GM23338 (cell line): Measurements from ENCODE around the gene COL18A1. TPM values are rescaled to one million over a fixed set of nuclear protein-coding genes. Genes with fewer than 3 reads are reported as not detected.

ENCODE experiments used
- ATAC-seq: fragments of 200-7000 bp; cut with Tn5 transposase; 3 replicates; pipeline ENCODE4 v1.9.1; 2020
- DNase-seq: peaks from one replicate; pipeline ENCODE4 v3.0.0-alpha.2; 2015; ENCODE audit warnings: low spot score
- H2AFZ ChIP-seq: fragments of 200-600 bp; sonication (generic); 2 replicates; pipeline ENCODE4 v1.8.0; 2016; ENCODE audit warnings: antibody characterized with exemption, mild to moderate bottlenecking, moderate library complexity
- H3F3A ChIP-seq: fragments of 200-600 bp; sonication (generic); replicated peaks from 2 replicates; pipeline ENCODE4 v1.8.0; 2017; ENCODE audit warnings: antibody characterized with exemption, mixed run types, low read depth
- H3K27ac ChIP-seq: fragments of 200-600 bp; sonication (generic); 2 replicates; pipeline ENCODE4 v1.6.1; 2016; ENCODE audit warnings: low read depth
- H3K27me3 ChIP-seq: fragments of 200-600 bp; sonication (generic); 2 replicates; pipeline ENCODE4 v1.8.0; 2016; ENCODE audit warnings: mild to moderate bottlenecking, mixed run types, moderate library complexity; ENCODE audit not compliant: insufficient read depth
- H3K36me3 ChIP-seq: fragments of 200-600 bp; sonication (generic); 2 replicates; pipeline ENCODE4 v1.8.0; 2016; ENCODE audit warnings: mild to moderate bottlenecking; ENCODE audit not compliant: insufficient read depth
- H3K4me1 ChIP-seq: fragments of 200-600 bp; sonication (generic); 2 replicates; pipeline ENCODE4 v1.8.0; 2016; ENCODE audit warnings: mild to moderate bottlenecking, moderate library complexity; ENCODE audit not compliant: insufficient read depth
- H3K4me2 ChIP-seq: fragments of 200-600 bp; sonication (generic); 2 replicates; pipeline ENCODE4 v1.7.1; 2017; ENCODE audit warnings: mixed run types
- H3K4me3 ChIP-seq: fragments of 200-600 bp; sonication (generic); 2 replicates; pipeline ENCODE4 v1.6.1; 2016; ENCODE audit warnings: mixed run types
- H3K79me2 ChIP-seq: fragments of 200-600 bp; sonication (generic); replicated peaks from 2 replicates; pipeline ENCODE4 v1.8.0; 2017; ENCODE audit warnings: mild to moderate bottlenecking; ENCODE audit not compliant: insufficient read depth
- H3K9me2 ChIP-seq: fragments of 200-600 bp; sonication (generic); 2 replicates; pipeline ENCODE4 v1.8.0; 2017; ENCODE audit not compliant: insufficient read depth
- H4K20me1 ChIP-seq: fragments of 200-600 bp; sonication (generic); replicated peaks from 2 replicates; pipeline ENCODE4 v1.8.0; 2017; ENCODE audit warnings: mild to moderate bottlenecking; ENCODE audit not compliant: insufficient read depth
- H3K27ac Mint-ChIP-seq: 2 replicates; pipeline ENCODE4 v1.8.0; 2020; ENCODE audit warnings: inconsistent platforms, mild to moderate bottlenecking, moderate library complexity, mixed read lengths
- H3K27me3 Mint-ChIP-seq: 3 replicates; pipeline ENCODE4 v1.8.0; 2022; ENCODE audit warnings: low read depth, mild to moderate bottlenecking, moderate library complexity, mixed read lengths, inconsistent platforms; ENCODE audit not compliant: insufficient read depth, poor library complexity
- H3K36me3 Mint-ChIP-seq: 3 replicates; pipeline ENCODE4 v1.8.0; 2021; ENCODE audit warnings: low read depth, mild to moderate bottlenecking, inconsistent platforms, moderate library complexity, mixed read lengths
- H3K4me1 Mint-ChIP-seq: 3 replicates; pipeline ENCODE4 v1.8.0; 2020; ENCODE audit warnings: mild to moderate bottlenecking, inconsistent platforms, mixed read lengths
- H3K4me3 Mint-ChIP-seq: 3 replicates; pipeline ENCODE4 v1.8.0; 2021; ENCODE audit warnings: moderate library complexity, mild to moderate bottlenecking, inconsistent platforms, mixed read lengths
- H3K9me3 Mint-ChIP-seq: 3 replicates; pipeline ENCODE4 v1.8.0; 2020; ENCODE audit warnings: moderate library complexity, mild to moderate bottlenecking, inconsistent platforms, mixed read lengths
- CREB1 ChIP-seq: fragments of 250-450 bp; sonication (Bioruptor Pico); IDR thresholded peaks from 2 replicates; pipeline ENCODE4 v1.5.0; 2020; ENCODE audit warnings: low read depth, mild to moderate bottlenecking, moderate library complexity
- CTCF ChIP-seq, 2 experiments: fragments of 200-600 bp in 1 of 2; sonication (generic) in 1 of 2; conservative IDR thresholded peaks; 2 replicates each; pipeline versions ENCODE4 v1.5.1 to v1.6.1; 2016 to 2017; ENCODE audit warnings: antibody characterized with exemption in 2 of 2, low read depth in 2 of 2, mild to moderate bottlenecking in 2 of 2, moderate library complexity in 1 of 2
- EZH2 ChIP-seq: fragments of 200-600 bp; sonication (generic); IDR thresholded peaks from one replicate; pipeline ENCODE4 v1.8.0; 2017; ENCODE audit warnings: antibody characterized with exemption, mild to moderate bottlenecking, low read depth; ENCODE audit not compliant: unreplicated experiment
- EZH2phosphoT487 ChIP-seq: fragments of 200-600 bp; sonication (generic); IDR thresholded peaks from one replicate; pipeline ENCODE4 v1.8.1; 2018; ENCODE audit warnings: antibody characterized with exemption; ENCODE audit not compliant: unreplicated experiment
- JUNB ChIP-seq: IDR thresholded peaks from one replicate; pipeline ENCODE4 v1.6.1; 2016; ENCODE audit warnings: antibody characterized with exemption; ENCODE audit not compliant: unreplicated experiment
- NANOG ChIP-seq: IDR thresholded peaks from 2 replicates; pipeline ENCODE4 v1.6.1; 2016; ENCODE audit warnings: antibody characterized with exemption, borderline replicate concordance
- POLR2AphosphoS5 ChIP-seq: IDR thresholded peaks from 2 replicates; pipeline ENCODE4 v1.6.1; 2016; ENCODE audit warnings: antibody characterized with exemption, low read depth
- ZNF114 ChIP-seq: fragments of 250-450 bp; sonication (Bioruptor Pico); IDR thresholded peaks from 2 replicates; pipeline ENCODE4 v1.5.0; 2020; ENCODE audit warnings: mild to moderate bottlenecking, moderate library complexity
- polyA plus RNA-seq: library from polyadenylated mRNA; unstranded; fragments of >200 nt; fragmentation: Nextera tagmentation; extraction: Ambion mirVana; gene quantifications from 2 replicates; pipeline ENCODE4 v1.2.1, GENCODE V29; 2016
- total RNA-seq: library from RNA; depleted of rRNA; stranded (reverse); fragments of >200 nt; shearing (Covaris generic); gene quantifications from 2 replicates; pipeline ENCODE4 v1.2.3, GENCODE V29; 2014
- TF ChIP-seq, protein P1 (sequence below): IDR thresholded peaks from 2 replicates; pipeline ENCODE4 v1.6.1; 2016; ENCODE audit warnings: antibody characterized with exemption

Gene COL18A1
- total and polyA plus RNA-seq, 2 experiments from 2014 or later = 38.4 to 430 TPM

DNA sequence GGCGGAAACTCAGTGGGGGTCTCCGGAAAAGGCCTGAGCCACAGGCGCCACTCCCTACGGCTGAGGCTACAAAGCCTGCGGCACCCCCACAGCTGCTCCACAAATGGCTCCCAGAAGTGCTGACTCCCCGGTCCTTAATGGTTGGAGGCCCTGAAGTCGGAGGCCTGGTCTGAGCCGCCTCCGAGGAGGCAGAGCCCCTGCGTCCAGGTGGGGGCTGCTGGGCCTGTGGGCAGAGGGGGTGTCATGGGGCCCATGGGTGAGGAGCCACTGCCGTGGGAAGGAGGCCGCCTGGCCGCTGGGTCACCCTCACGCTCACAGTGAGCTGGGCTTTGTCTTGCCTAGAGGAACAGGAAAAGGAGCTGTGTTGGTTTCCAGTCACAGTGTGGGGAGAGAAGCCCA, 12.4 kb upstream of the COL18A1 start:
- no peak for DNase-seq
- no peaks in the 10 kb centered on the region for H3F3A ChIP-seq

GRCh38 chr21:45393021-45393420, 11.9 kb upstream of the COL18A1 start:
- Mint-ChIP-seq H3K9me3 (no peaks in the 10 kb centered on the region; the same call in 2 of the 3 replicates), H3K4me3 (no peak overlapping the region), H3K4me1 (peaks cover 5% of the 10 kb centered on the region; the same call in 1 of the 3 replicates), H3K27me3 (peaks cover 9% of the 10 kb centered on the region), H3K36me3 (no peaks in the 10 kb centered on the region), H3K27ac (no peak overlapping the region)
- Histone ChIP-seq H3K79me2 (no peaks in the 10 kb centered on the region), H2AFZ (no peak overlapping the region), H3K36me3 (no peaks in the 10 kb centered on the region), H3F3A (no peaks in the 10 kb centered on the region), H3K27me3 (no peaks in the 10 kb centered on the region), H3K4me2 (no peak overlapping the region), H3K27ac (no peak overlapping the region), H3K4me3 (no peak overlapping the region), H3K4me1 (no peaks in the 10 kb centered on the region), H3K9me2 (no peaks in the 10 kb centered on the region), H4K20me1 (no peaks in the 10 kb centered on the region)
- ATAC-seq = peak; percentile 11; the same call in 1 of the 3 replicates
- no peak for TF ChIP-seq ZNF114 (CRISPR knock-in tag)
- TF ChIP-seq NANOG = no peak
- DNase-seq = no peak

More for the DNA sequence above, 12.4 kb upstream of the COL18A1 start:
- no peaks in the 10 kb centered on the region for H3K36me3 Mint-ChIP-seq
- no peaks in the 10 kb centered on the region for H3K36me3 ChIP-seq
- no peaks in the 10 kb centered on the region for H4K20me1 ChIP-seq
- H3K4me3 Mint-ChIP-seq = no peak overlapping the region
- no peaks in the 10 kb centered on the region for H3K79me2 ChIP-seq
- no peak overlapping the region for H3K27ac ChIP-seq
- H3K27me3 ChIP-seq = no peaks in the 10 kb centered on the region
- TF ChIP-seq JUNB (no peak), ZNF114 (CRISPR knock-in tag) (no peak), NANOG (no peak), POLR2AphosphoS5 (no peak), EZH2 (no peak)
- TF ChIP-seq, protein P1, sequence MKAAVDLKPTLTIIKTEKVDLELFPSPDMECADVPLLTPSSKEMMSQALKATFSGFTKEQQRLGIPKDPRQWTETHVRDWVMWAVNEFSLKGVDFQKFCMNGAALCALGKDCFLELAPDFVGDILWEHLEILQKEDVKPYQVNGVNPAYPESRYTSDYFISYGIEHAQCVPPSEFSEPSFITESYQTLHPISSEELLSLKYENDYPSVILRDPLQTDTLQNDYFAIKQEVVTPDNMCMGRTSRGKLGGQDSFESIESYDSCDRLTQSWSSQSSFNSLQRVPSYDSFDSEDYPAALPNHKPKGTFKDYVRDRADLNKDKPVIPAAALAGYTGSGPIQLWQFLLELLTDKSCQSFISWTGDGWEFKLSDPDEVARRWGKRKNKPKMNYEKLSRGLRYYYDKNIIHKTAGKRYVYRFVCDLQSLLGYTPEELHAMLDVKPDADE = no peak
- H3K4me2 ChIP-seq = no peak overlapping the region
- H3K9me2 ChIP-seq = no peaks in the 10 kb centered on the region
- H2AFZ ChIP-seq = no peak overlapping the region; the same call in 1 of the 2 replicates
- H3K27ac Mint-ChIP-seq = no peak overlapping the region
- H3K4me3 ChIP-seq = no peak overlapping the region
- peaks cover 9% of the 10 kb centered on the region for H3K27me3 Mint-ChIP-seq
- H3K4me1 ChIP-seq = no peaks in the 10 kb centered on the region
- H3K4me1 Mint-ChIP-seq = peaks cover 5% of the 10 kb centered on the region; the same call in 1 of the 3 replicates
- peak; percentile 24; the same call in 2 of the 3 replicates for ATAC-seq
- no peaks in the 10 kb centered on the region; the same call in 2 of the 3 replicates for H3K9me3 Mint-ChIP-seq

DNA sequence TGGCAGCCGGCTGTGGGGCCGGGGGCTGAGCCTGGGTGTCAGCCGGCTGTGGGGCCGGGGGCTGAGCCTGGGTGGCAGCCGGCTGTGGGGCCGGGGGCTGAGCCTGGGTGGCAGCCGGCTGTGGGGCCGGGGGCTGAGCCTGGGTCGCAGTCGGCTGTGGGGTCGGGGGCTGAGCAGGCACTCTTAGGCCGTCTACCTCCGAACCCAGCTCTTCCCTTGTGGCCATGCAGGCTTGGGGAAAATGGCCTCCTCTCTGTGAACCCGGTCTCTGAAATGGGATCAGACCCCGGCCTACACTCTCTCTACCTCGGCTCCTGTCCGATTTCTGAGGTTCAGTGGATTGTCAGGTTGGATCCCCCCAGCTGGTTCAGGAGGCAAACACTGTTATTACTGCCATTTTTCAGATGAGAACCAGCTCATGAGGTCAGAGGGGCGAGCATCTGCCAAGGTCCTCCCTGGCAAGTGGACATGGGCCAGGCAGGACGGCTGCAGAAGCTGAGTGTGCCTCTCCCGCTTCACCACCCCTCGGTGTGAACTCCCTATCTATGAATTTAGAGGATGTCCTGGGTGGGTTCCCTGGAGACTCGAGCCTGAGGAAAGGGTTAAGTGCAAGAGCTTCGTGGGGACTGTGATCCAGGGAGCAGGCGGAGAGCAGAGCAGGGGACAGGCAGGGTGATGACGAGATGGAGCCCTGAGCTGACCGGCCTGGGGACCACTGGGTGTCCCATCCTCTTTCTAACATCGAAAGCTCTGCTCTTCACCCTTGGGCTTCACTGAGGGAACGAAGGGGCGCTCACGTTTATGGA, 10.9 kb upstream of the COL18A1 start:
- no peaks in the 10 kb centered on the region for H3F3A ChIP-seq
- no peaks in the 10 kb centered on the region for H3K27me3 ChIP-seq
- DNase-seq = no peak
- no peaks in the 10 kb centered on the region for H3K9me2 ChIP-seq
- H3K79me2 ChIP-seq = no peaks in the 10 kb centered on the region
- Mint-ChIP-seq H3K27me3 (peaks cover 5% of the 10 kb centered on the region), H3K27ac (no peak overlapping the region), H3K4me1 (peaks cover 5% of the 10 kb centered on the region; the same call in 1 of the 3 replicates), H3K4me3 (no peak overlapping the region), H3K9me3 (no peaks in the 10 kb centered on the region; the same call in 2 of the 3 replicates), H3K36me3 (no peaks in the 10 kb centered on the region)
- ATAC-seq = no peak
- no peaks in the 10 kb centered on the region for H3K4me1 ChIP-seq
- no peak overlapping the region for H3K4me3 ChIP-seq
- no peaks in the 10 kb centered on the region for H3K36me3 ChIP-seq
- H3K27ac ChIP-seq = no peak overlapping the region
- H3K4me2 ChIP-seq = no peak overlapping the region
- no peaks in the 10 kb centered on the region for H4K20me1 ChIP-seq
- H2AFZ ChIP-seq = no peak overlapping the region
- TF ChIP-seq CREB1 (CRISPR knock-in tag) (no peak), NANOG (no peak), CTCF (conservative IDR thresholded peaks at IDR 0.05; ENCODE audit: low read depth in 2 of 2) (no peak), JUNB (no peak), EZH2phosphoT487 (no peak)
